ENCODE measurements around the gene MAPRE2. TPM values are rescaled to one million over a fixed set of nuclear protein-coding genes. Genes with fewer than 3 reads are reported as not detected.

MAPRE2 gene
- total RNA-seq, 1 donor from 2014 or later, result 35.4 TPM

DNA sequence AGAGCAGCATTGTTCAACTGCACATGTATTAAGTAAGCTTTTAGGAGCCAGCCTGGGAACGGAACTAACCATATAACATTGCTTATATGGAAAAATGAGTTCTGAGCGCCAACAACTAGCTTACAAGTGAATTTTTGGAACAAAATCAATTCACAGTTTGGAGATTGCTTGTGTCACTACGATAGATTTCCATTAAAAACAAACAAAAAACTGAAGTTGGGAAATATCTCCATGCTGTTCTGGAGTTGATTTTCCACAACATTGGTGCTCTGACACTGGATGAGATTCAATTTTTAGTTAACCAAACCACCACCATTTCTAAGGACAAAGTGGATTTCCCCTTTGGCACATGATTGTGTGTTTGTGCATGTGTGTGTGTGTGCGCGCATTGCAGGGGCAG is 142.7 kb downstream of the MAPRE2 start:
- Histone ChIP-seq H3K4me3 (no peak overlapping the region), H3K27me3 (no peaks in the 10 kb centered on the region), H3K27ac (no peak overlapping the region), H3K36me3 (no peaks in the 10 kb centered on the region), H3K4me1 (no peaks in the 10 kb centered on the region), H3K9me3 (no peaks in the 10 kb centered on the region)
- TF ChIP-seq, protein P1, sequence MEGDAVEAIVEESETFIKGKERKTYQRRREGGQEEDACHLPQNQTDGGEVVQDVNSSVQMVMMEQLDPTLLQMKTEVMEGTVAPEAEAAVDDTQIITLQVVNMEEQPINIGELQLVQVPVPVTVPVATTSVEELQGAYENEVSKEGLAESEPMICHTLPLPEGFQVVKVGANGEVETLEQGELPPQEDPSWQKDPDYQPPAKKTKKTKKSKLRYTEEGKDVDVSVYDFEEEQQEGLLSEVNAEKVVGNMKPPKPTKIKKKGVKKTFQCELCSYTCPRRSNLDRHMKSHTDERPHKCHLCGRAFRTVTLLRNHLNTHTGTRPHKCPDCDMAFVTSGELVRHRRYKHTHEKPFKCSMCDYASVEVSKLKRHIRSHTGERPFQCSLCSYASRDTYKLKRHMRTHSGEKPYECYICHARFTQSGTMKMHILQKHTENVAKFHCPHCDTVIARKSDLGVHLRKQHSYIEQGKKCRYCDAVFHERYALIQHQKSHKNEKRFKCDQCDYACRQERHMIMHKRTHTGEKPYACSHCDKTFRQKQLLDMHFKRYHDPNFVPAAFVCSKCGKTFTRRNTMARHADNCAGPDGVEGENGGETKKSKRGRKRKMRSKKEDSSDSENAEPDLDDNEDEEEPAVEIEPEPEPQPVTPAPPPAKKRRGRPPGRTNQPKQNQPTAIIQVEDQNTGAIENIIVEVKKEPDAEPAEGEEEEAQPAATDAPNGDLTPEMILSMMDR (IDR thresholded peaks at IDR 0.05), result no peak
- no peak for ATAC-seq
- intact Hi-C loops (cut with DNase I), result no loop called here
- no peak for DNase-seq

DNA sequence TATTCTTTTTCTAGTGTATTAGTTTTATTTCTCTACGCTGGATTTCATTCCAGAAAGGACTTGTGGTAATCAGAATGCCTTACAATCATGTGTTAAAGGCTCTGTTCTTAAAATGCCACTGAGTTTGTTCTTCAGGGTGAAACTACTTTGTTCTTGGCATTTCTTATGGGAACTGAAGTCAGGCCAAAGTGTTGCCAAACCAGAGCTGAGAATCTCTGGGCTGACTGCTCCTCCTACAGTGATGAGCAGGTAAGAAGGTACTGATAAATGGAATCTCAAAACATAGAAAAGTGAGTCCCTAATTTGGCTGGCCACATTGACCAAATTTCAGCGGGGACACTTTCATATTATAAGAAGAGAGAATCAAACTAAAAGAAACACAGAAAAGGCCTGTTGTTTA is 144.6 kb downstream of the MAPRE2 start:
- Histone ChIP-seq H3K27me3 (no peaks in the 10 kb centered on the region), H3K36me3 (no peaks in the 10 kb centered on the region), H3K4me3 (no peak overlapping the region), H3K4me1 (no peaks in the 10 kb centered on the region), H3K9me3 (no peaks in the 10 kb centered on the region), H3K27ac (no peak overlapping the region)
- intact Hi-C loops (cut with DNase I), result no loop called here
- ATAC-seq (no peak), DNase-seq (no peak)
- TF ChIP-seq, protein P1 (IDR thresholded peaks at IDR 0.05), result no peak

DNA sequence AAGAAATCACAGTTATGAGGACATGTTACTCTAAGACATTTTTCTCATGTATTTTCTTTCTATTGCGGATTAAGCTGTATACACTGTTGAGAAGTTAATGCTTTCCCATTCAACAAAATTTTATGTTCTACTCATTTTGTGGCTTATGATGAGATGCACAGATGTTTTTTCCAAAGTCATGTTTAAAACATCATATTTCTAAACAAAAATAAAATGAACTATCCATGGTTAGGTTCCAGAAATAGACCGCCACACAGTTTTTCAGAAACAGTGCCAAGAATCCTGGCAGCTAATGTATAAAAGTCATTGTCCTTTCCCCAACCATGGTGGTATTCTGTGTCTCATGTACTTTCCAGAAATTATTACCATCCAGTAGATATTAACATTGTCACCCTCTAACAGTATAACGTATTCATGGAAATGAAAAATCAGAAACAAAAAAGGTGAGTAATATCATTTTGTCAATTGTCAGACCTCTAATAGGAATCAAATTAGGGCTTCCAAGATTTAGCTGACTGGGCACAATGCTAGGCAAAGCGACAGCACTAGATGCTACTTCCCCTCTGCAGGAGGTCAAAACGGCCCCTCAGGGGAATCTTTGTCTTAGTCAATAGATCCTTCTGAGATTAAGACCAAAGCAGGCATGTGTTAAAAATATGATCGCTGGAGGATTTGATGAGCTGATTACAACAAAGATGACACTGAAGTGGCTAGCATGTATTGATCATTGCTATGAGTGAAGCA is 145.2 kb downstream of the MAPRE2 start:
- Histone ChIP-seq H3K9me3 (no peaks in the 10 kb centered on the region), H3K4me3 (no peak overlapping the region), H3K36me3 (no peaks in the 10 kb centered on the region), H3K27me3 (no peaks in the 10 kb centered on the region), H3K27ac (no peak overlapping the region), H3K4me1 (no peaks in the 10 kb centered on the region)
- DNase-seq, result no peak
- intact Hi-C loops (cut with DNase I), result no loop called here
- TF ChIP-seq, protein P1 (IDR thresholded peaks at IDR 0.05), result no peak
- no peak for ATAC-seq

DNA sequence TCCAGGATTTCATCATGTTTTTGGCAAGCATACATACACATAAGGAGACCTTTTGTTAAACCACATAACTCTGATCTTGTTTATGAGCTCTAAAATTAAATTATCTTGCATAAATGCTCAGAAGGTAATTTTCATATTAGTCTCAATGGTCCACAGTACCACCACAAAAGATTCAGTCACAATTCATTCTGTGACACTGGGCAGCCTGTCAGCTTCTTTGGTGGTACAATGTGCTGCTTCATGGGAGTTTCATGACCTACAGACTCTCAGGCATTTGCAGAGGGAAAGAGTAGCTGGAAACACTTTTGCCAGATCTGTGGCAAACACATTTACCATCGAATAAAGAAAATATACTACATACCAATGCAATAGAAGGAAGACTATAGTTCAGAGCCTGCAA is 148.3 kb downstream of the MAPRE2 start:
- DNase-seq, result no peak
- TF ChIP-seq, protein P1 (IDR thresholded peaks at IDR 0.05), result no peak
- H3K4me3 ChIP-seq, result no peak overlapping the region

DNA sequence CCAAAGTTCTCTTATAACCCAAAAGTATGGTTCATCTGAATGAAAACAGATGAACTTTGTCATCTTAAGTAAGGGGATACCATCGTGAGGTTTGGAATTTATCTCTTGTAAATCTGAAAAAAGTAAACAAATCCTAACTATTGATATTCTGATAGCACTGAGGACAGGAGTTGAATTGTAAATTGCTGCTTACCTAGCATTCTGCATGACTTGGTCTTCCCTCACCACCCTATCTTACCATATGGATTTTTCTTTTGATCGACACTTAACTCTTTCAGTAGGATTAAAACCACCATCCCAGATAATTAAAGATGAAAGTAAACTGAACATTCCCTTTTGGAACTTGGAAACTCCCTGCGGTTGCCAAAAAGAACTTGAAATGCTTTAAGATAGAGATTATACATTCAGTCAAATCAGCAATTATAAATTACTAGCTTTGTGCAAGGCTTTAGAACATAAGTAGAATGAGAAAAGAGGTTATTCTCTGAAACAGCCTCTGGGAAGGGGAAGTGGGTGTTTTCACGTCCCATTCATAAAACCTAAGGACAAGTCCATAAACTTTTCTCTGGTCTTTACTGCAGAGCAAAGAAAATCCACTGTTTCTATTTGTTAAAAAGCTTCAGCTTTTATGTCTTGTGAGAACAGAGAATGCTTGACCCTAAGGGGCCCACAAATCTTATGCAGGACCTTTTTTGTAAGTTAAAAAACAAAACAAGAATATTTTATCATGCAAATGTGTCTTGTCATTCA is 149.9 kb downstream of the MAPRE2 start:
- H3K4me3 ChIP-seq, result no peak overlapping the region
- no peaks in the 10 kb centered on the region for H3K36me3 ChIP-seq
- H3K9me3 ChIP-seq, result no peaks in the 10 kb centered on the region
- H3K27me3 ChIP-seq, result no peaks in the 10 kb centered on the region
- H3K4me1 ChIP-seq, result no peaks in the 10 kb centered on the region
- no peak overlapping the region for H3K27ac ChIP-seq
- ATAC-seq (no peak), DNase-seq (no peak)
- TF ChIP-seq, protein P1 (IDR thresholded peaks at IDR 0.05), result no peak
- intact Hi-C loops (cut with DNase I), result no loop called here

More for the DNA sequence above, 148.3 kb downstream of the MAPRE2 start:
- Histone ChIP-seq H3K27ac (no peak overlapping the region), H3K9me3 (no peaks in the 10 kb centered on the region), H3K27me3 (no peaks in the 10 kb centered on the region), H3K4me1 (no peaks in the 10 kb centered on the region), H3K36me3 (no peaks in the 10 kb centered on the region)
- no peak for ATAC-seq
- intact Hi-C loops (cut with DNase I), result no loop called here

Data from upper lobe of right lung (tissue), 1 donor.